Fibroblast of mammary gland (primary cell): ENCODE data around the gene MARK2.

ENCODE experiments used
- DNase-seq: peaks from one replicate; pipeline ENCODE4 v3.0.0-alpha.2; 2010; ENCODE audit warnings: low read depth
- H3K4me3 ChIP-seq: 2 replicates; pipeline ENCODE4 v1.5.1; 2011; ENCODE audit warnings: low read depth, mild to moderate bottlenecking, low read length, moderate library complexity; ENCODE audit not compliant: control insufficient read depth
- TF ChIP-seq, protein P1 (sequence below): conservative IDR thresholded peaks from 2 replicates; pipeline ENCODE4 v1.5.1; 2011; ENCODE audit warnings: low read depth, low read length, inconsistent platforms; ENCODE audit not compliant: control insufficient read depth, insufficient read depth

Gene MARK2

GRCh38 chr11:63896071-63896470 lies 57.2 kb downstream of the MARK2 start:
- no peak for DNase-seq
- H3K4me3 ChIP-seq: no peak overlapping the region
- TF ChIP-seq, protein P1, sequence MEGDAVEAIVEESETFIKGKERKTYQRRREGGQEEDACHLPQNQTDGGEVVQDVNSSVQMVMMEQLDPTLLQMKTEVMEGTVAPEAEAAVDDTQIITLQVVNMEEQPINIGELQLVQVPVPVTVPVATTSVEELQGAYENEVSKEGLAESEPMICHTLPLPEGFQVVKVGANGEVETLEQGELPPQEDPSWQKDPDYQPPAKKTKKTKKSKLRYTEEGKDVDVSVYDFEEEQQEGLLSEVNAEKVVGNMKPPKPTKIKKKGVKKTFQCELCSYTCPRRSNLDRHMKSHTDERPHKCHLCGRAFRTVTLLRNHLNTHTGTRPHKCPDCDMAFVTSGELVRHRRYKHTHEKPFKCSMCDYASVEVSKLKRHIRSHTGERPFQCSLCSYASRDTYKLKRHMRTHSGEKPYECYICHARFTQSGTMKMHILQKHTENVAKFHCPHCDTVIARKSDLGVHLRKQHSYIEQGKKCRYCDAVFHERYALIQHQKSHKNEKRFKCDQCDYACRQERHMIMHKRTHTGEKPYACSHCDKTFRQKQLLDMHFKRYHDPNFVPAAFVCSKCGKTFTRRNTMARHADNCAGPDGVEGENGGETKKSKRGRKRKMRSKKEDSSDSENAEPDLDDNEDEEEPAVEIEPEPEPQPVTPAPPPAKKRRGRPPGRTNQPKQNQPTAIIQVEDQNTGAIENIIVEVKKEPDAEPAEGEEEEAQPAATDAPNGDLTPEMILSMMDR: no peak

- TF ChIP-seq, protein P1: no peak
- no peak for DNase-seq
- H3K4me3 ChIP-seq: no peak overlapping the region
Measured at GRCh38 chr11:63897459-63898146, 58.7 kb downstream of the MARK2 start.

DNA sequence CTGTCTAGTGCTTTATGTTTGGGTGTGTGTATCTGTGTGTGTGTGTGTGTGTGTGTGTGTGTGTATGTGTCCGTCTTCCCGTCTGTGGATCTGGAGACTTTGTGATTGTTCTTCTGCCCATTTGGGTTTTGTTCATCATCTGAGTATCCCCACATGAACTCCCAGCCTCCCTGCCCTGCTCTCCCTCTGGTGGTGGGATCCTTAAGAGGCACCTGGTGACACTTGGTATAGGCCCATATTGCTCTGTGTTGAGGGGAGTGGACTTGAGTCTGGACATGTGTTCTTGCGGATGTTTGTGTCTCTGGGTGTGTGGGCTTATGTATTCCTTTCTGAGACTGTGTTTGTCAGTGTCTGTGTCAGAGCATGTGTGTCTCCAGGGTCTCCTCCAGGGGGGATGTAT lies 62.8 kb downstream of the MARK2 start:
- DNase-seq: peak; percentile 50
- no peak overlapping the region for H3K4me3 ChIP-seq
- TF ChIP-seq, protein P1: peak; percentile 54

GRCh38 chr11:63903884-63904283 lies 65.0 kb downstream of the MARK2 start:
- TF ChIP-seq, protein P1: no peak
- H3K4me3 ChIP-seq: no peak overlapping the region

DNA sequence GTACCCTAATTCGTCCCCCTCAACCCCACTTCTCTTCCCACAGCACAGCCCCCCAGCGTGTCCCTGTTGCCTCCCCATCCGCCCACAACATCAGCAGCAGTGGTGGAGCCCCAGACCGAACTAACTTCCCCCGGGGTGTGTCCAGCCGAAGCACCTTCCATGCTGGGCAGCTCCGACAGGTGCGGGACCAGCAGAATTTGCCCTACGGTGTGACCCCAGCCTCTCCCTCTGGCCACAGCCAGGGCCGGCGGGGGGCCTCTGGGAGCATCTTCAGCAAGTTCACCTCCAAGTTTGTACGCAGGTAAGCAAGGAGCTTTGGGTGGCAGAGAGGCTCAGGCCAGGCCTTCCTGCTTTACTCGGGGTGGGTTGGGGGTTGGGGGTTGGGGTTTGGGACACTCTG lies 65.8 kb downstream of the MARK2 start:
- TF ChIP-seq, protein P1: no peak
- no peak for DNase-seq
- no peak overlapping the region for H3K4me3 ChIP-seq

More at GRCh38 chr11:63903884-63904283, 65.0 kb downstream of the MARK2 start:
- no peak for DNase-seq

DNA sequence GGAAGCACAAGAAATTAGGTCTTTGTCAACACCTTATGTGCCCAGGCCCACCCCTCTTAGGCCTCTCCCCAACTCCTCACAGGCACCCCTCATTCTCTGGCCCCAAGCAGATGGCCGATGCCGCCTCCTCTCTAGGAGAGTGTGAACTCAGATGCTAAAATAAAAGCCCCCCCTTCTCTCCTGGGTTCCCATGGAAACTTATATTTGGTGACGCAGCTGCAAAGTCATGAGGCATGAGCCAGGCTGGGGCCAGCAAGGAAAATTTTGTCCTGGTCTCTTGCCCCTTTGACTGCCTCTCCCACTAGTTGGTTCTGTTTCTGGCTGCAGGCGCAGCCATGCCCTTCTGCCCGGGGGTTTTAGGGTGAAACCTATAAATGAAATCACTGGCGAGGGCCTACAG lies 66.3 kb downstream of the MARK2 start:
- DNase-seq: no peak
- TF ChIP-seq, protein P1: no peak
- H3K4me3 ChIP-seq: no peak overlapping the region
